ENCODE data around the gene UBE2Q2.

UBE2Q2 gene

GRCh38 chr15:75810874-75811498, 32.3 kb upstream of the UBE2Q2 start:
- H3K27ac ChIP-seq (ENCODE audit: low read length) = no peak overlapping the region
- no peak overlapping the region for H3K4me3 ChIP-seq (ENCODE audit: low read length)
- H3K27me3 ChIP-seq (ENCODE audit: control insufficient read depth, insufficient read depth, low read length) = no peaks in the 10 kb centered on the region; the same call in 1 of the 2 replicates
- H3K4me1 ChIP-seq (ENCODE audit: control insufficient read depth, insufficient read depth, low read length) = no peaks in the 10 kb centered on the region
- H3K9me3 ChIP-seq (ENCODE audit: control insufficient read depth, insufficient read depth, low read length) = no peaks in the 10 kb centered on the region
- H3K36me3 ChIP-seq (ENCODE audit: control insufficient read depth, insufficient read depth, low read length) = no peaks in the 10 kb centered on the region
- no peak for DNase-seq (ENCODE audit: low read depth, low spot score)
- no CpG with 5 or more reads among the region's 2 CpGs for WGBS (ENCODE audit: insufficient coverage, insufficient read length)

DNA sequence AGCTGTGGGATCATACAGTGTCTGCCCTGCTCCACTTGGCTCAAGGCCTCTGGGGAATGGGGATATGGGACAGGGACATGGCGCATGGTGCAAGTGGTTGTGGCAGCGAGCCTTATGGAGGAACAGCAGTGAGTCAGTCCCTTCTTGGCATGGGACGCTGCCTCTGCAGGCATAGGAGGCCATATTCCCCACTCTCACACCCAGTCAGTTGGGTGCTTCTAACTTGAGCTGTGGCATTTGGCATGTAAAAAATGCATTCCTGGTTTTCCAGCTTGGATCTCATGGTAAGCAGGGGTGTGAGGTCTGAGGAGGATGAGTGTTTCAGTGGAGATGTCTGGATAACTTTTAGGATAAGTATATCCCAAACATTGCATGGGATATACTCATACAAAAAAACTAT, 31.6 kb upstream of the UBE2Q2 start:
- no CpG with 5 or more reads among the region's 3 CpGs for WGBS (ENCODE audit: insufficient coverage, insufficient read length)
- no peak overlapping the region for H3K4me3 ChIP-seq (ENCODE audit: low read length)
- no peak overlapping the region for H3K27ac ChIP-seq (ENCODE audit: low read length)
- no peaks in the 10 kb centered on the region for H3K9me3 ChIP-seq (ENCODE audit: control insufficient read depth, insufficient read depth, low read length)
- no peaks in the 10 kb centered on the region for H3K4me1 ChIP-seq (ENCODE audit: control insufficient read depth, insufficient read depth, low read length)
- DNase-seq (ENCODE audit: low read depth, low spot score) = no peak
- H3K36me3 ChIP-seq (ENCODE audit: control insufficient read depth, insufficient read depth, low read length) = no peaks in the 10 kb centered on the region
- H3K27me3 ChIP-seq (ENCODE audit: control insufficient read depth, insufficient read depth, low read length) = no peaks in the 10 kb centered on the region; the same call in 1 of the 2 replicates

DNA sequence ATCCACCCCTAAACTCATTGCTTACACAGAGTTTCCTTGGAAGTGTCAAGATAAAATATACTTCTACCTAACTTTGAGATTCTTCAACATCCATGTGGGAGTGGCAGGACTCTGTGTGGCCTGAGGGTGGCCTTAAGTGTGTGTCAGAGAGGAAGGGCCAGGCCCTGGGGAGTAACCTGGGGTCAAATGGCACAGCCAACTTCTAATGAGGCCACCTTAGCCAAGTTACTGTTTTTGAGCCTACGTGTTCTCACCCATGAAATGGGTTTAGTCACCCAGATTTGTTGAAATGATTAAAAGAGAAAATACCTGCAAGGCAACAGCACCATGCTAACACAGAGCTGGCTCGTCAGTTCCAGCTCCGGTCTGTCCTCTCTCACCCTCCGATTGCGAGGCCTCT, 28.5 kb upstream of the UBE2Q2 start:
- no CpG with 5 or more reads among the region's 5 CpGs for WGBS (ENCODE audit: insufficient coverage, insufficient read length)

DNA sequence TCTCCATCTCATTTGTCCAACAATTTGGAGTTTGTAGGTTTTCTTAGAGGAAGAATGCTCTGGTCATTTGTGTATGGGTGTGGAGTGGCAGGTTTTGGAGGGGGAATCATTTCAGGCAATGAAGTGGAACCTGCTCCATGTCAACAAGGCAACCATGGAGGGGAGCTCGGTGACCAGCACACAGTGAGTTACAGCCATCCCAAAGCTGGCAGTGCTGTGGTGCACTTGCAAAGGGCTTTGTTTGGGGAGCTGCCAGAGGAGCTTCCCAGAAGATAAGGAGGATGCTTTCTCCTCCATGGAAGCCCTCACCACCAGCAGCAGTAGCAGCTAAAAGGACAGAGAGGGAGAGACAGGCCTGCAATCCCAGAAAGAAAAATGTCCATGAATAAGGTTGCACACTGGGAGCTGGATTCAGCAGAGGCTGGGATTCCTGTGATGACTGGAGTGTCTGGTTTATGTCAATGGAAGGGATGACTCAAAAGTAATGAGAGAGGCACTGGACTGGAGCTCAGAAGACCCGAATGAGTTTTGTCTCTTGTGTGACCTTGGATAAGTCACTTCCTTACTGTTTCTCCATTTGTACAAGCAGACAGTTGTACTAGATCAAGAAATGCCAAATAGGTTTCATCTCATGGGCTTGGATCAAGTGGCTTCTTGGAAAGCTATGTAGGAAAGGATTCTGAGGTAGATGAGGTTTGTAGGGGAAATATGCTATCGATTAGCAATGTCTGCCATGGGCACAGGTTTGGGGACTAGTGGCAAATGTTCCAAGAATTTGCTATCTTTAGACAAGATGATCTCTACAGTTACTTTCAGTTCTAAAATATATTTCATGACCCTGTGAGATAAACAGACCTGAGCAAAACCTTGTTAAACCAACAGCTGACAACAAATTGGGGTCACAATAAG, 27.2 kb upstream of the UBE2Q2 start:
- Histone ChIP-seq H3K4me3 (ENCODE audit: low read length) (no peak overlapping the region), H3K36me3 (ENCODE audit: control insufficient read depth, insufficient read depth, low read length) (no peaks in the 10 kb centered on the region), H3K27ac (ENCODE audit: low read length) (no peak overlapping the region), H3K9me3 (ENCODE audit: control insufficient read depth, insufficient read depth, low read length) (no peaks in the 10 kb centered on the region), H3K4me1 (ENCODE audit: control insufficient read depth, insufficient read depth, low read length) (no peaks in the 10 kb centered on the region), H3K27me3 (ENCODE audit: control insufficient read depth, insufficient read depth, low read length) (no peaks in the 10 kb centered on the region)
- no peak for DNase-seq (ENCODE audit: low read depth, low spot score)
- no CpG with 5 or more reads among the region's 3 CpGs for WGBS (ENCODE audit: insufficient coverage, insufficient read length)

More for the DNA sequence above, 28.5 kb upstream of the UBE2Q2 start:
- Histone ChIP-seq H3K36me3 (ENCODE audit: control insufficient read depth, insufficient read depth, low read length) (no peaks in the 10 kb centered on the region), H3K27ac (ENCODE audit: low read length) (no peak overlapping the region), H3K27me3 (ENCODE audit: control insufficient read depth, insufficient read depth, low read length) (no peaks in the 10 kb centered on the region), H3K4me1 (ENCODE audit: control insufficient read depth, insufficient read depth, low read length) (no peaks in the 10 kb centered on the region), H3K9me3 (ENCODE audit: control insufficient read depth, insufficient read depth, low read length) (no peaks in the 10 kb centered on the region), H3K4me3 (ENCODE audit: low read length) (no peak overlapping the region)
- no peak for DNase-seq (ENCODE audit: low read depth, low spot score)

- H3K27ac ChIP-seq (ENCODE audit: low read length) = no peak overlapping the region
- no peaks in the 10 kb centered on the region for H3K27me3 ChIP-seq (ENCODE audit: control insufficient read depth, insufficient read depth, low read length)
- H3K36me3 ChIP-seq (ENCODE audit: control insufficient read depth, insufficient read depth, low read length) = no peaks in the 10 kb centered on the region
- DNase-seq (ENCODE audit: low read depth, low spot score) = no peak
- H3K9me3 ChIP-seq (ENCODE audit: control insufficient read depth, insufficient read depth, low read length) = no peaks in the 10 kb centered on the region
- no peak overlapping the region for H3K4me3 ChIP-seq (ENCODE audit: low read length)
- WGBS (ENCODE audit: insufficient coverage, insufficient read length) = no CpG with 5 or more reads among the region's 6 CpGs
- no peaks in the 10 kb centered on the region for H3K4me1 ChIP-seq (ENCODE audit: control insufficient read depth, insufficient read depth, low read length)
Measured at GRCh38 chr15:75817138-75817935, 25.9 kb upstream of the UBE2Q2 start.

GRCh38 chr15:75820206-75820605, 23.0 kb upstream of the UBE2Q2 start:
- peaks cover 2% of the 10 kb centered on the region; the same call in 1 of the 2 replicates for H3K4me1 ChIP-seq (ENCODE audit: control insufficient read depth, insufficient read depth, low read length)
- WGBS (ENCODE audit: insufficient coverage, insufficient read length) = no CpG with 5 or more reads among the region's 2 CpGs
- H3K9me3 ChIP-seq (ENCODE audit: control insufficient read depth, insufficient read depth, low read length) = no peaks in the 10 kb centered on the region
- H3K4me3 ChIP-seq (ENCODE audit: low read length) = no peak overlapping the region
- DNase-seq (ENCODE audit: low read depth, low spot score) = no peak
- no peaks in the 10 kb centered on the region for H3K36me3 ChIP-seq (ENCODE audit: control insufficient read depth, insufficient read depth, low read length)
- H3K27ac ChIP-seq (ENCODE audit: low read length) = no peak overlapping the region
- no peaks in the 10 kb centered on the region for H3K27me3 ChIP-seq (ENCODE audit: control insufficient read depth, insufficient read depth, low read length)

- no peaks in the 10 kb centered on the region for H3K27me3 ChIP-seq (ENCODE audit: control insufficient read depth, insufficient read depth, low read length)
- DNase-seq (ENCODE audit: low read depth, low spot score) = no peak
- no peak overlapping the region for H3K27ac ChIP-seq (ENCODE audit: low read length)
- no peaks in the 10 kb centered on the region for H3K9me3 ChIP-seq (ENCODE audit: control insufficient read depth, insufficient read depth, low read length)
- H3K4me3 ChIP-seq (ENCODE audit: low read length) = no peak overlapping the region
- no CpG with 5 or more reads among the region's 4 CpGs for WGBS (ENCODE audit: insufficient coverage, insufficient read length)
- H3K4me1 ChIP-seq (ENCODE audit: control insufficient read depth, insufficient read depth, low read length) = peaks cover 2% of the 10 kb centered on the region; the same call in 1 of the 2 replicates
- H3K36me3 ChIP-seq (ENCODE audit: control insufficient read depth, insufficient read depth, low read length) = no peaks in the 10 kb centered on the region
Measured at GRCh38 chr15:75821786-75822345, 21.4 kb upstream of the UBE2Q2 start.

DNA sequence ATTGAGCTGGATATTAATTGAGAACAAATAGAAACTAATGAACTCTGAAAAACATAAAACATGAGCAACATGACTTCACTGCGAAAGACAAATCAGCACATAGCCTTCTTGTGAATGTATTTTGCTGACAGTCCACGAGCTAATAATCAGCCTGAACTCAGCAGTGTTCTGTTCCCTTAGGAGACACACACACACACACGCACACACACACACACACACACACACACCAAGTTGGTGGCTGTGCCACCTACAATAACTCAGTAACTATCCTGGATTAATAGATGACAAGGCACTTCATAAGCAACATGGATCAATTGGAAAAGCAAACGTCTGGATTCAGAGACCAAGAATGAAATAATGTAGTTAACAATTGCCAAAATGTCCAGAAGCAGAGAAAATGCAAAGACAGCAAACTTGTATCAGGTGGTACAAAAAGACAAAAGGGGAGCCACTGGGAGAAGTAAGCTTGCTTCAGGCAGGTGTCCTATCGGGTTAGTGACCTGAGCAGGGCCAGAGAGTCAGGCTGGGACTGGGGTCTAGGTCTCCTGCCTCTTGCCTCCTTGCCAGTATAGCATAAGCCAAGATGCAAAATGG, 20.5 kb upstream of the UBE2Q2 start:
- H3K9me3 ChIP-seq (ENCODE audit: control insufficient read depth, insufficient read depth, low read length) = no peaks in the 10 kb centered on the region
- WGBS (ENCODE audit: insufficient coverage, insufficient read length) = no CpG with 5 or more reads among the region's 5 CpGs
- H3K27me3 ChIP-seq (ENCODE audit: control insufficient read depth, insufficient read depth, low read length) = no peaks in the 10 kb centered on the region
- H3K4me1 ChIP-seq (ENCODE audit: control insufficient read depth, insufficient read depth, low read length) = peaks cover 2% of the 10 kb centered on the region; the same call in 1 of the 2 replicates
- DNase-seq (ENCODE audit: low read depth, low spot score) = no peak
- no peaks in the 10 kb centered on the region for H3K36me3 ChIP-seq (ENCODE audit: control insufficient read depth, insufficient read depth, low read length)
- no peak overlapping the region for H3K27ac ChIP-seq (ENCODE audit: low read length)
- no peak overlapping the region for H3K4me3 ChIP-seq (ENCODE audit: low read length)

DNA sequence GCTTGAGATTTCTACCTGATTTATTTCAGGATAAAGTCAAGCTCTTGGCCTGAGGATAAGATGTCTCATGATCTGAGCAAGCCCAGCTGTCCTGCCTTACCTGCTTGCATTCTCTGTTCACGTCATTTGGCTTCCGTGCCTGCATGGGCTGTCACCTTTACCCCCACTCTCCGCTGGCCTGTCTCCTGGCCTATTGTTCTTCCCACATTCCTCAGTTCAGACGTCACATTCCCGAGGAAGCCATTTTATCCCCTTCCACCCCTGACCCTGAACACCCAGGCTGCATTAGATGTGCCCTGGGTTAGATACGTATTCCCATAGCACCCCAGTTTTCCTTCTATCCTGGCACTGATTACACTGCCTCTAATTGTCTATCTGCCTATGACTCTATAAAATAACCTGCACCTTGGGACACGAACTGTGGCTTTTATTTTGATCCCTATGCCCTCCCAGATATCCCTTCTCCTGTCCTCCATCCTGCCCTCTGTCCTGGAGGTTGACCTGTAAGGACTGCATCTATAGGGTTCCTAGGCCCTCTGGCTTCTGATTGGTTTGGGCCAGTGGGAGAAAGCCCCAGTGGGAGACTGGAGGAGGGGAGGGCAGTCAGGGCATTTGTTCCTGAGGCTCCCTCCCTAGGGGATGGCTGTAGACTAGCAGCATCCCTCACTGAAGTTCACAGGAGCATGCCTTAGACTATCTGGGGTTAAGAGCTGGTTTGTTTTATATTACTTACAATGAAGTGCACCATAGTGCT, 19.2 kb upstream of the UBE2Q2 start:
- Histone ChIP-seq H3K4me1 (ENCODE audit: control insufficient read depth, insufficient read depth, low read length) (peaks cover 2% of the 10 kb centered on the region; the same call in 1 of the 2 replicates), H3K27me3 (ENCODE audit: control insufficient read depth, insufficient read depth, low read length) (no peaks in the 10 kb centered on the region), H3K4me3 (ENCODE audit: low read length) (no peak overlapping the region), H3K36me3 (ENCODE audit: control insufficient read depth, insufficient read depth, low read length) (no peaks in the 10 kb centered on the region), H3K27ac (ENCODE audit: low read length) (no peak overlapping the region), H3K9me3 (ENCODE audit: control insufficient read depth, insufficient read depth, low read length) (no peaks in the 10 kb centered on the region)
- no CpG with 5 or more reads among the region's 7 CpGs for WGBS (ENCODE audit: insufficient coverage, insufficient read length)
- no peak for DNase-seq (ENCODE audit: low read depth, low spot score)
